ENCODE data around the gene THAP7. TPM values are rescaled to one million over a fixed set of nuclear protein-coding genes. Genes with fewer than 3 reads are reported as not detected.
A peak's percentile ranks its signal among the peaks of the same experiment; 100 is the strongest.

Gene THAP7
- total and polyA plus RNA-seq, 2 of the 13 experiments (the other 11 are each of a cell fraction or from before 2014, with no cell fraction given), result 13.0 to 25.5 TPM

DNA sequence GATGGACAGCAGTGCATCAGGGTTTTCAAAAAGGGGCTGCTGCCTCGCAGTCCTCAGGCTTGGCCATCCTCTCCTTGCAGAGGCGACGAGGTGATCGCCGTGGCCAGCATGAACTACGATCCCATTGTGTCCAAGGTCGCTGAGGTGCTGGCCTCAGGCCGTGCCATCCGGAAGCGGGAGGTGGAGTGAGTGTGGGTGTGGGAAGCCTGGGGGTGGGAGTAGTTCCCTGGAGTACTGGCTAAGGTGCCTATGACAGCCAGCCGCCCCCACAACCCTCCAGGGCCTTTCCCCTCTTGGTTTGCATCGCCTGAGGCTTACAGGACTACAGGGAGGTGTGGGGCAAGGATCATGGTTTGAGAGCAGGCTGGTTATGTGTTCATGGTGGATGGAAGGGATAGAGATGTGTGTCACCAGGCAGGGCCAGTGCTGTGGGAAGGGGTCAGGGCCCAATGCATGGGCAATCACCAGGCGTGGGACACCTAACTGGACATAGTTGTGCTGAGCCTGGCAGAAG lies 21.9 kb downstream of the THAP7 start (continued):
- TF ChIP-seq GMEB2 (CRISPR knock-in tag; IDR thresholded peaks at IDR 0.05; ENCODE audit: low read depth) (no peak), MEF2D (CRISPR knock-in tag; IDR thresholded peaks at IDR 0.05) (no peak), DDIT3 (CRISPR knock-in tag; IDR thresholded peaks at IDR 0.05) (no peak), BHLHE40 (IDR thresholded peaks at IDR 0.05; ENCODE audit: low read length) (no peak), ZNF713 (CRISPR knock-in tag; IDR thresholded peaks at IDR 0.05) (no peak), ZNF770 (CRISPR knock-in tag; IDR thresholded peaks at IDR 0.05) (no peak), TAF1 (CRISPR knock-in tag; IDR thresholded peaks at IDR 0.05) (peak; percentile 32; the same call in 1 of the 2 replicates), ZNF839 (CRISPR knock-in tag; IDR thresholded peaks at IDR 0.05; ENCODE audit: borderline replicate concordance) (no peak), HDAC1 (CRISPR knock-in tag; IDR thresholded peaks at IDR 0.05) (peak; percentile 50; the same call in 1 of the 2 replicates), ZNF24 (IDR thresholded peaks at IDR 0.05) (no peak), MYC (CRISPR knock-in tag; IDR thresholded peaks at IDR 0.05; ENCODE audit: borderline replicate concordance) (peak; percentile 64; the same call in 1 of the 2 replicates), ZNF724P (CRISPR knock-in tag; IDR thresholded peaks at IDR 0.05; ENCODE audit: borderline replicate concordance) (no peak), NCOR1 (IDR thresholded peaks at IDR 0.05; ENCODE audit: borderline replicate concordance, low read length) (no peak), HMG20A (CRISPR knock-in tag; IDR thresholded peaks at IDR 0.05; ENCODE audit: borderline replicate concordance) (no peak), BCLAF1 (IDR thresholded peaks at IDR 0.05) (no peak), ZFP82 (CRISPR knock-in tag; IDR thresholded peaks at IDR 0.05; ENCODE audit: borderline replicate concordance) (no peak), ADNP (CRISPR knock-in tag; IDR thresholded peaks at IDR 0.05) (no peak), ZNF101 (CRISPR knock-in tag; IDR thresholded peaks at IDR 0.05; ENCODE audit: borderline replicate concordance, low read depth) (no peak), ZNF451 (CRISPR knock-in tag; IDR thresholded peaks at IDR 0.05) (0 out of 2 replicates have a peak, but pooled peaks have one; percentile 38), MIXL1 (CRISPR knock-in tag; IDR thresholded peaks at IDR 0.05) (0 out of 2 replicates have a peak, but pooled peaks have one; percentile 27), ZNF251 (CRISPR knock-in tag; IDR thresholded peaks at IDR 0.05) (no peak), ZNF564 (CRISPR knock-in tag; IDR thresholded peaks at IDR 0.05) (no peak), ZNF224 (CRISPR knock-in tag; IDR thresholded peaks at IDR 0.05) (no peak)
- TF ChIP-seq, protein P1, sequence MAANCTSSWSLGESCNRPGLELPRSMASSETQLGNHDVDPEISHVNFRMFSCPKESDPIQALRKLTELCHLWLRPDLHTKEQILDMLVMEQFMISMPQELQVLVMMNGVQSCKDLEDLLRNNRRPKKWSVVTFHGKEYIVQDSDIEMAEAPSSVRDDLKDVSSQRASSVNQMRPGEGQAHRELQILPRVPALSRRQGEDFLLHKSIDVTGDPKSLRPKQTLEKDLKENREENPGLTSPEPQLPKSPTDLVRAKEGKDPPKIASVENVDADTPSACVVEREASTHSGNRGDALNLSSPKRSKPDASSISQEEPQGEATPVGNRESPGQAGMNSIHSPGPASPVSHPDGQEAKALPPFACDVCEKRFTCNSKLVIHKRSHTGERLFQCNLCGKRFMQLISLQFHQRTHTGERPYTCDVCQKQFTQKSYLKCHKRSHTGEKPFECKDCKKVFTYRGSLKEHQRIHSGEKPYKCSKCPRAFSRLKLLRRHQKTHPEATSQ (CRISPR knock-in tag; IDR thresholded peaks at IDR 0.05; ENCODE audit: borderline replicate concordance), result no peak
